ENCODE results near the gene TBC1D2B. TPM values are rescaled to one million over a fixed set of nuclear protein-coding genes. Genes with fewer than 3 reads are reported as not detected.

TBC1D2B gene
- total RNA-seq, 2 donors from 2014 or later, result 35.9 to 49.1 TPM

GRCh38 chr15:78082106-78082742 is 4.7 kb upstream of the TBC1D2B start:
- DNase-seq, result peak; percentile 57
- no peaks in the 10 kb centered on the region for H3K36me3 ChIP-seq
- H3K27ac ChIP-seq, result peak overlapping the region; percentile 64
- peaks cover 13% of the 10 kb centered on the region for H3K4me1 ChIP-seq
- intact Hi-C loops (cut with DNase I), result no loop called here
- no peak for TF ChIP-seq CTCF (IDR thresholded peaks at IDR 0.05)
- no peaks in the 10 kb centered on the region for H3K9me3 ChIP-seq
- H3K27me3 ChIP-seq, result no peaks in the 10 kb centered on the region
- H3K4me3 ChIP-seq, result no peak overlapping the region
- H3K9ac ChIP-seq (ENCODE audit: low read depth in 2 of 2, low read length in 2 of 2), result peak overlapping the region in 1 of 2 donors; percentile 51

DNA sequence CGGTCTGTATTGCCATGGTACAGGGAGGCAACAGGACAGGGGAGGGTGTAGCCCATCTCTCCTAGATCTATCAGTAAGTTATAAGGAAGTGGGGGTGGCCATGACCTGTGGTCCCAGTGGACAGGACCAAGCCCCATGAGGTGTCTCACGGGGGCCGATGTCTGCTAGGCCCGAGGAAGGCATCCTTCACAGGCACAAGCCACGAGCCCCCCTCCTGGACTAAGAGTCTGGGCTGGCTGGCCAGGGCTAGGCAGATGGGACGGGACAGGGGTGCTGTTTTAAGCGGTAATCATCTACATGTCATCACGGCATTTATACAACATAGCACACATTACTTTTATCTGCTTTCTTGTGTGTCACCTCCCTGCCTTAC is 2.6 kb upstream of the TBC1D2B start:
- Histone ChIP-seq H3K9ac (ENCODE audit: low read depth in 2 of 2, low read length in 2 of 2) (no peak overlapping the region), H3K9me3 (no peaks in the 10 kb centered on the region), H3K36me3 (no peaks in the 10 kb centered on the region), H3K4me1 (peaks cover 17% of the 10 kb centered on the region), H3K27ac (no peak overlapping the region), H3K27me3 (no peaks in the 10 kb centered on the region), H3K4me3 (no peak overlapping the region)
- intact Hi-C loops (cut with DNase I), result no loop called here
- no peak for DNase-seq
- TF ChIP-seq CTCF (IDR thresholded peaks at IDR 0.05), result no peak

- no peak overlapping the region for H3K27ac ChIP-seq
- peaks cover 17% of the 10 kb centered on the region for H3K4me1 ChIP-seq
- DNase-seq, result no peak
- no peak overlapping the region for H3K4me3 ChIP-seq
- no peaks in the 10 kb centered on the region for H3K27me3 ChIP-seq
- H3K9me3 ChIP-seq, result no peaks in the 10 kb centered on the region
- intact Hi-C loops (cut with DNase I), result no loop called here
- H3K9ac ChIP-seq (ENCODE audit: low read depth in 2 of 2, low read length in 2 of 2), result peak overlapping the region in 1 of 2 donors; percentile 34
- no peak for TF ChIP-seq CTCF (IDR thresholded peaks at IDR 0.05)
- no peaks in the 10 kb centered on the region for H3K36me3 ChIP-seq
These were observed 2.0 kb upstream of the TBC1D2B start for GRCh38 chr15:78079298-78080087.

DNA sequence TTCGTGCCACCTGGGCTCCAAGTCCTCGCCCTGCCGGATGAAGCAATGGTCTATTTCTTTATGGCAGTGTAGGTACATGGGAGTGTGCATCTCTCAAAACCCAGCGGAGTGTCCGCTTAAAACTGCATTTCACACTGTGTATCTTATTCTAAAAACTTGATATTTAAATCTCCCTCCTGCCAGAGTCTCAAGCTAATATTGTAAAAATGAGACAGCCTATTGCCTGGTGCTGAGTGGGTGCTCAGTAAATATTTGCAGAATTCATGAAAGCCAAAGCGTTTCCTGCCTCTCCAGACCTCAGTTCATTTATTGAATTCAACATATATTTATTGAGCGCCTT is 330 bp upstream of the TBC1D2B start:
- intact Hi-C loops (cut with DNase I), result no loop called here
- H3K9ac ChIP-seq (ENCODE audit: low read depth in 2 of 2, low read length in 2 of 2), result peak overlapping the region; percentile 58 to 75
- no peak for TF ChIP-seq CTCF (IDR thresholded peaks at IDR 0.05)
- no peak for DNase-seq
- H3K4me3 ChIP-seq, result peak overlapping the region; percentile 97
- peaks cover 10% of the 10 kb centered on the region for H3K4me1 ChIP-seq
- no peaks in the 10 kb centered on the region for H3K36me3 ChIP-seq
- H3K9me3 ChIP-seq, result no peaks in the 10 kb centered on the region
- no peaks in the 10 kb centered on the region for H3K27me3 ChIP-seq
- H3K27ac ChIP-seq, result peak overlapping the region; percentile 57

DNA sequence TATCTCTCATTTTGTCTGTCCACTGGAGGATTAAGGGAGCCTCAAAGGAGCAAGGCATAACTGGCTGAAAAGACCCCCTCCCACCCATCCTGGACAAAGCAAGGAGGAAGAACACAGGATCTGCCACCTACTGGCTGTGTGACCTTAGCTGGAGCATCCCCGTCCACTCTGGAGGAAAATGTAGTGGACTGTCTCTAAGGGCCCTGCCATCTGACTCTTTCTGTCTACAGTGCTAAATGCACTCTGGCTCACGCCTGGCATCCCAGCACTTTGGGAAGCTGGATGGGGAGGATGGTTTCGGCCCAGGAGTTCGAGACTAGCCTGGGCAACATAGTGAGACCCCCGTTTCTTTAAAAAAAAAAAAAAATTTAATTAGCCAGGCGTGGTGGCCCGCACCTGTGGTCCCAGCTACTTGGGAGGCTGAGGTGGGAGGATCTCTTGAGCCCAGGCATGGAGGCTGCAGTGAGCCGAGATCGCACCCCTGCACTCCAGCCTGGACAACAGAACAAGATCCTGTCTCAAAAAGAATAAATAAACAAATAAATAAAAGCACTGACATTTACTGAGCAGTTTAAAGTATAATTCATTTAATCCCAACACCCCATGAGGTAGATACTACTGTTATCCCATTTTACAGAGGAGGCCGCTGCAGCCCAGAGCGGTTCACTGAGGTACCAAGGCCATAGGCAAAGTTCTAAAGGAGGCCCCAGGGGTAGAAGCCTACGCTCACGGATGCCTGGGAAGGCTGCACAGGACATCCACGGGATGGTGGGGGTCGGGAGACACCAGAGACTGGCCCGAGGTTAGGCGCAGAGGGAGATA is 1.1 kb downstream of the TBC1D2B start:
- no peak for DNase-seq
- H3K27ac ChIP-seq, result peak overlapping the region; percentile 93
- intact Hi-C loops (cut with DNase I), result no loop called here
- H3K36me3 ChIP-seq, result no peaks in the 10 kb centered on the region
- no peaks in the 10 kb centered on the region for H3K9me3 ChIP-seq
- TF ChIP-seq CTCF (IDR thresholded peaks at IDR 0.05), result no peak
- peak overlapping the region; percentile 97 for H3K4me3 ChIP-seq
- no peaks in the 10 kb centered on the region for H3K27me3 ChIP-seq
- peaks cover 4% of the 10 kb centered on the region for H3K4me1 ChIP-seq
- peak overlapping the region; percentile 75 to 97 for H3K9ac ChIP-seq (ENCODE audit: low read depth in 2 of 2, low read length in 2 of 2)
